HT1080 (cell line): Measurements from ENCODE around the gene MACROD2. TPM values are rescaled to one million over a fixed set of nuclear protein-coding genes. Genes with fewer than 3 reads are reported as not detected.

Experiments used
- DNase-seq: peaks from one replicate; pipeline ENCODE4 v3.0.0-alpha.2; 2015; ENCODE audit warnings: low read depth
- total RNA-seq: library from RNA; depleted of rRNA; stranded (reverse); fragments of >200 nt; shearing (Covaris generic); gene quantifications from 2 replicates; pipeline ENCODE4 v1.2.3, GENCODE V29; 2014

MACROD2 gene
- total RNA-seq, 1 experiment from 2014 or later = 1.2 TPM

- no peak for DNase-seq
These were observed 1638.8 kb downstream of the MACROD2 start for GRCh38 chr20:15634102-15634501.

DNA sequence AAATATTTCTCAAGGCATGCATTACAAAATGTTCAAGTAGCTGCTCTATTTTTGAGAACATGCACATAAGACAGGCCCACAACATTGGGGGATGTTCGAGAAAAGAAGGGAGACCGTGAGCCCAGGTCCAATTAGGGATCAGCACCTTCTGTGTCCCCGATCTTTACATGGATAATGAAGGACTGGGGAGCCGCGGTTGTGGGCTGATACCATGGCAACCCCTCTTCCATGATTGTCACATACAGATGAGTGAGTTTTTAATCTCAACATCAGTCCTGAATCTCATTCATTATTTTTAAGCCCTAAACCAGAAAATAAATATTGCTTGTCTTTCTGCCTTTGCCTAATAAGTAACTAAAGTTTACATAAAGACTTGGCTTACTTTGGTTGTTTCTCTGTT is 1642.2 kb downstream of the MACROD2 start:
- DNase-seq = no peak

DNA sequence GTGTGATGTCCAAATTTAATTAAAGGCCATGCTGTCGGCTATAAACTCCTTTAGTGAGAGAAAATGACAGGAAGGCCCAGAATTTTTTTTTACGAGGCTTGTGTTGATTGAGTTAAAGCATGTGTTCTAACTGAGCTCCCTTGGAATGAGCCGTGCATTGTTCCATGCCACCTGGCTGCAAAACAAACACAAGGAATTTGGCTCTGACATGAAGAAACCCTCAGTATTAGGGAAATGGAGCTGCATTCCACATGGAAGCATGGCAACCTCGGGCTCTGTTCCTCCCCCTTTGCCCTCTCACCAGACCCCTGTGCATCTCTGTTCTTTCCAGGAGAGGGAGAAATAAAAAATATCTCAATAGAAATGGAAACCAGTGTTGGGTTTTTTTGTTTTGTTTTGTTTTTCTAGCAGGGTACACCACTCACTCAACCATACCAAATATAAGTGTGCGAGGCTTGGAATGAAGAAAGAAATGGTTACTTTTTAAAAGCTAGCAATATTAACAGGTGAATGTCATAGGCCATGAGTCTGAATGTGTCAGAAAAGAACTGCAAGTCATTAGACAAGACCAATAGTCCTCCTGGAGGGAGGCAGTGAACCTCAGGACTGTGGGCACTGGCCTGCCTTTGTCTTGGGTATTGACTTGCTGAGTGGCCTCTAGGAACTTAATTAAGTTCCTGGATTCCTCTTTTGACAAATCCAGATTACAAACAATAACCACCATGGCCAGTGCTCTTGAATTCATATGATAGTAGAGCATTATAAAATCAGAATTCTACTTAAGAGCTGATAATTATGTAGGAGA is 1642.8 kb downstream of the MACROD2 start:
- no peak for DNase-seq

- DNase-seq = no peak
These were observed 1643.5 kb downstream of the MACROD2 start for GRCh38 chr20:15638816-15639215.

DNA sequence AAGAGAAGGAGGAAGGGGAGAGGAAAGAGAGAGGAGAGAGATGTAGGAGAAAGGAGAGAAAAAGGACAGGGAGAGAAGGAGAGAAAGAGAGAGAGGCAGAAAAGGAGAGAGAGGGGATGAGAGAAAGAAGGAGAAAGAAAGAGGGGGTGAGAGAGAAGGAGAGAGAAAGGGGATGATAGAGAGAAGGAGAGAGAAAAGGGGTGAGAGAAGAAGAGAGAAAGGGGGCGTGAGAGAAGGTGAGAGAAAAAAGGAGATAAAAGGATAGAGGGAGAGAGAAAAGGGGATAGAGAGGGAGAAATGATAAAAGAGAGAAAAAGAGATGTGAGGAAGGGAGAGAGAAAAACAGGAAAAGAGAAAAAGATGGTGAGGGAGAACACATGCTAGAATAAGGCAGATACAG is 1644.5 kb downstream of the MACROD2 start:
- DNase-seq = no peak

DNA sequence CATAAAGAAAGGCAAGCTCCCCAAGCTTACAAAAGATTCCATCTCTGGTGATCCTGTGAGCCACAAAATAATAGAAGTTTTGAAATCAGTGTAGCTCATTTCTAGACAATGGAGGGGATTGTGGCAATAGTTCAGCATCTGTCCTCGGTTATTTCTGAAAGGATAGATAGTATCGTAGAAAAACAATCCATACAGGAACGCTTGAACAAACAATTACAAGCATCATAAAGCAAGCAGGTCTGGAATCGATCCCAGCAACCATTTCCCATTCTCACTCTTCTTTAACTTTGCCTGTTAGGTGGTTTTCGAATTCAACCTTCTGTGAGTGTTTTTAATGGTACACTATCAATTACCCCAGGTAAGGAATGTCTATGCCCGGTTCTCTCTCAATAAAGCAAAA is 1646.8 kb downstream of the MACROD2 start:
- DNase-seq = no peak

- DNase-seq = peak; percentile 26
These were observed 1647.4 kb downstream of the MACROD2 start for GRCh38 chr20:15642676-15643075.

DNA sequence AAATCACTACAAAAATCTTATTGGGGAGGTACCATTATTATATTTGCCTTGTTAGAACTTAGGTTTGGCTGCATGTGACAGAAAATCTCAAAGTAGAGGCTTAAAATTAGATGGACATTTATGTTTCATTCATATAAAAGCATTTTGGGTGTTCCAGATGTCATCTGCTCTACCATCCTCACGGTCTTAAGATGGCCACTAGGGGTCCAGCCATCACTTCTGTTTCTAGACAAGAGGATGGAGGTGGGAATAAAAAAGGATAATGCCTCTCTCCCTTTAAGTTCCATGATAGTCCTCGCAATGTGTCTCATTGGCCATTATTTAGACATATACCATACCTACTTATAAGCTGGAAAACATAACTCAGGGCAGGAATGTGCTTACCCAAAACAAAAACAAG is 1648.4 kb downstream of the MACROD2 start:
- no peak for DNase-seq

DNA sequence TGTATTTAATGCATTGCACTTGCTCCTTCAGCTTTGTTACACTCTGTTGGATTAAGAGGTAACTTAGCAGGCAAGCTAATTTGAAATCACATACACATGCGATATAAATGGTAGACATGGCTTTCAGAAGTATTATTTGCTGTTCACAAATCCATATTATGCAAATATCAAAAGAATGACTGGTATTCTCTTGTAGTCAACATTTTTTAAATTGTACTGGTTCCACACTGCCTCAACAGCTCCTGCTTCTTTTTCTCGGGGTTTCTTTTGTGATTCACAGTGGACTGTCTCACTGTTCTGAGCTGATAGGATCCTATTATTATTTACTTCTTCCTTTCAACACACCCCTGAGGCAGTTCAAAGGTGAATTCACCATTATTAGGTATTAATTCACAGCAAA is 1650.5 kb downstream of the MACROD2 start:
- DNase-seq = no peak

DNA sequence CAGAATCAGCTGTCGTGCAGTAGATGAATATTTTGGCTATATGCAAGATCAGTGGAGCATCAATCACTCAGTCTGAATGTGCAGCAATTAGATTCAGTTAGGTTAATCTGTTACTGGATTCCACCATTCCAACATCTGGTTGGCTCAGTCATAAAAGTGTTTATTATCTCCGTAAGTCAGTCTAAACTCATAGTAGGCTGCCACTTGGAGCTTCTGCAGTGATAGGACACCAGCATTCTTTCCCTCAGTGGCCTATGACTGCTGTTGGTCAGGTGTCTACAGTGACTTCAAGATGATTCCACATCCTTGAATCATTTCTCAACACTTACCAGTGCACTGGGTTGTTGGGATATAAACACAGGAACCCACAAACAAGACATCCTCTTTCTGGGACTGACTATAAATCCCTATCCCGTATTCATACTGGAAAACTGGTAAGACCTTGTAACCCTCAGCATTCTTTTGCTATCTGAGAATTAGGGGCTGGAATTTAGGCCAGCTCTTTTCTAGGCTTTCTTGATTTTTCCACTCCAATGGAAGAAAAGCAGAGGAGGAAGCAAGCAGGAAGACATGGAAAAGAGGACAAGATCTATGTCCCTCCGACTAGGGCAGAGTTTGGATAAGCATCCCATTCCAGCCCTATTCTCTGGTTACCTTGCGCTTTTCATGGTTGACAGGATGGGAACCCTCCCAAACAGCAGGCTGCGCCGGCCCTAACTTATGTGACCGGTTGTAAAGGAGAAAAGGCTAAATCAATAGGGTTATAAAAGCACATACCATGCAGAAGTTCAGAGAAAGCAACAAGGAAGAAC is 1658.3 kb downstream of the MACROD2 start:
- DNase-seq = no peak

- DNase-seq = peak; percentile 60
These were observed 1658.9 kb downstream of the MACROD2 start for GRCh38 chr20:15654208-15654649.

- no peak for DNase-seq
These were observed 1660.1 kb downstream of the MACROD2 start for GRCh38 chr20:15655295-15655874.

- DNase-seq = no peak
These were observed 1660.8 kb downstream of the MACROD2 start for GRCh38 chr20:15656124-15656523.

DNA sequence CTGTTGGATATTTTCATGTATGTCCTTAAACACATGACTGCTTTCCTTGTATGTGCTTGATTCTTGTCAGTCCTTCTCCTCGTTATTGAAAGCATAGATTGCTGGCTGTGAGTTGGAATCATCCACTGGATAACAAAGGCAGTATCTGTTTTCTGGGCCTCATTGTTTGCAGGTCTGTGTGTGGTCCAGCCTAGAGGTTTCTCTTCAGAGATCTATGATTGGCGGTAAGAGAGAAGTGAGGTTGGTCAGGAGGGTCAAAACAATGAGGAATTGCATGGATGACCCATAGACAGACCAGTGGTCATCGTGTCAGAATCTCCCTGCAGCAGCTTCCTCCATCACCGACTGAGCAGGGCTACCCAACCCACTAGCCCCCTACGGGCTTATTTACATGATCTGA is 1663.0 kb downstream of the MACROD2 start:
- no peak for DNase-seq

DNA sequence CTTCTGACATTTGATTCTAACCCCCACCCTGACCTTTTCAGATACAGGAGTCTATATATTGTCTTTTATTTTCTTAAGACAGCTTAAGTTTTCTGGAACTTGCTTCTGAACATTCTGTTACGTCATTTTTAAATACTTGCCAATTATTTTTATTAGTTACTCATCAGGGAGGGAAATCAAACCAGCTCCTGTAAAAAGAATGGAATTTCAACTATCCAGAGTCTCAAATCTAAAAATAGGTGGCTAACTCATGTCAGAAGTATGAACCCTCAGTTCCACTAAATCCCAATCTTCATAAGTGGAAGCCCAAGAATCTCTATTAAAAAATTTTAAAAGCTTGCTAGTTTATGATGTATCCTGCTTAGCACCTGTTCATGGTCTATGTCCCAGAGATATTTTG is 1677.9 kb downstream of the MACROD2 start:
- DNase-seq = peak; percentile 39

DNA sequence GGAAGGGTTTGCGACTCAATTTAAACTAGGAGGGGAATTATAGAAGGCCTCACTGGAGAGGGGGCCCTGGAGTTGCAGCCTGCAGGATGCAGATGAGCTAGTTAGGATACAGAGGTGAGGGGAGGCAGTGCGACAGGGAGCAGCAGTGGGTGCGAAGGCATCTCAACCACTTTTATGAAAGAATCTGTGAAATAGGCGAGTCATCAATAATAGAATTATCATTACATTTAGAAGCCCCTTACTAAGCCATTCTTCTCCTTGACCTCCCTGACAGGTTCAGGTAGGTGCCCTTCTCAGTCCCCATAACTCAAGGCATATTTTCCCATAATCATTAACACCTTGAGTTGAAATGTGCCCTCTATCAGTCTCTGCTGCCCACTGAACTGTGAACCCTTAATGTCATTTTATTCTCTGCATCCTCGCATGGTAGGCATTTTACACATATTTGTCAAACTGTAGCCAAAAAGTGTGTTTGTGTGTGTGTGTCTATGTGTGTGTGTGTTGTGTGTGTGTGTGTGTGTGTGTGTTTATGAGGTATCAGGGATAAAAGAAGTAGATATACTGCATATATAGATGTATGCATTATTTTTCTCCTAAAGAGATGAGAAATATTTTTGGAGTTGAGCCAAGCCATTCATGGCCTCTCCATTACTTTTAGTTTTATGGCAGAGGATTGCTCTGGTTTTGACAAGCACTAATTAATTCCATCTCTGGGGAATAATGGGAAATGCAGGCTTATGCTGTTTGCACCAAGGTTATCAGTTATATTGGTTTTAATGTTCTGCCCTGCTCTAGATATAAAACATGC is 1679.1 kb downstream of the MACROD2 start:
- DNase-seq = no peak

- DNase-seq = no peak
These were observed 1679.8 kb downstream of the MACROD2 start for GRCh38 chr20:15675061-15675514.

DNA sequence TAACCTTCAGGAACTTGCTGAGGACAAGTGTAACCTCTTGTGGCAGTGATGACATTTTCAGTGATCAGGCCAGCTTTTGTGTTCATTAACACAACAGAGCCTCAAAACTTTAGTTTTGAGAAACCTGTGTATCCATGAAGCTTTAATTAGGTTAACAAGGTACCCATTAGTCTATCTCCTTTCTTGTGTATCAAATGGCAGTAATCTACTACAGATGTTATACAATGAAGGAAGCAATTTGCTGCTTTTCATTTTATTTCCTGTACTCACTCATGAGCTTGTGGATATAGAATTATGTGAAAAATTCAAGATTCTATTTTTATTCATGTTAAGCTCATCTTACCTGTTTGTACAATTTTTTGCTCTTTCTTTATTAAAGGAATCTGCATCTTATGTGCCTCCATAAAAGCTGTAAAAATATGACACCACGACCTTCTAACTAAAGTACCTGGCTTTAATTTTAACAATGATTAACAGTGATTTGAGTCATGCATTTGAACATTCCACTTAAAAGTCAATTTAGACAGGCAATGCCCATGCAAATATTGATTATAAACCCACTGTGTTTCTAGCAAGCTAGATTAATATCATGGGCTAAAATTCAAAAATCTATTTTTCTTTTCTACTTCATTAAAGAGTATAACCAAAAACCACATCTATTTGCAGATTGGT is 1680.6 kb downstream of the MACROD2 start:
- DNase-seq = no peak

DNA sequence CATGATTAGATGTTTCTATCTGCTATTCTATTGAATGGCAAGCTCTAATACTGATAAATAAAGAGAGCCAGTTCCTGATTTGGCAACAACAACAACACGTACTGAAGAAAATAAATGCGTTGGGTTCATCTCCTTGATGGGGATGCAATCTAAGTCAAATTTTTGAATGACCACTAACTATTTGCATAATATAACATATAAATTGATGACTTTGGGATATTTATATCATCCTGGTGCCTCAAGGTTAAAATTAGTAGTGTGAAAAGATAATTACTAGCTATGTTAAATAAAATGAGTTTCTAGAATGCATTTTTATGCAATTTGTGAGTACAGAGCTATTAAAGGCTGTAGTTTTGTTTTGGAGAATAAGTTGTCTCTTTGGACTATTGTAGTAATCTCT is 1681.5 kb downstream of the MACROD2 start:
- DNase-seq = no peak

DNA sequence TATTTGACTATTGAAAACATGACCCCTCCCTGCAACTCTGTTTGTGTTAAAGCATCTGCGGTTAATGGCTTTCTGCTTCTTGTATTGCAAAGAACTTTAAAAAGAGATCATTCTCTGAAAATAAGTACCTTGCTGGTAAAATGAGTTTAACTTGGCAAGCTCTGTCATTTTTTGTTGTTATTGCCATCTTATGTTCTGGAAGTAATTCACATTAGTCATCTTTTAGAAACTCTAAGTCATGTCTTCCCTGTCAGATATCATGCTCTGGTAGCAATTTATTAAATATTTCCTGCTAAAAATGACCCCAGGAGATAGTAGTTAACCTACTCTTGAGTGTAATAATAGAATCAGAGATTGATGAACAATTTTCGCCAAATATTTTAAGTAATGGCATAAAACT is 1687.4 kb downstream of the MACROD2 start:
- DNase-seq = no peak

GRCh38 chr20:15692570-15692969 is 1697.3 kb downstream of the MACROD2 start:
- DNase-seq = no peak
